Stimulated activated CD4-positive, alpha-beta T cell treated with anti-CD3 and anti-CD28 coated beads, Interleukin-4, amount 100 ng/mL, for 24 hours (primary cell): ENCODE data around the gene COL2A1.

ENCODE experiments used
- DNase-seq: peaks from one replicate; pipeline ENCODE4 v3.0.0-alpha.2; 2020

The COL2A1 gene

GRCh38 chr12:48004053-48004941, at the start of gene COL2A1:
Gene COL2A1, minus strand, starts transcription at chr12:48004476. Its CDS starts 155 bp downstream, at chr12:48004321.
- DNase-seq, result peak; percentile 15

DNA sequence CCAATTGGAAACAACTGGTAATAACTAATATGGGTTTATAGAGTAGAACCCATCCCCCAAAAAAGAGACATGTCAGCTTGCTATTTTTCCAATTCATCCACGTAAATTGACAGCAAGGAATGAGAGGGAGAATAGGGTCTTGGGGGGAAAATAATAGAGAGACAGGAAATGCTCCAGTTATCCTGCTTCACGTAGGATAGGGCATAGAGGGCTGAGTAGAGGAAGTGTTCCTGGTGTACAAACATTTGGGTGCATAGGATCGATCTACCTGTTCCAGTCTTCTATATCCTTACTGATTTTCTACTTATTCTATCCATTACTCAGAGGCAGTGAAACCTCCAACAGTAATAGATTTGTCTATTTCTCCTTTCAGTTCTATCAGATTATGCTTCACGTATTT, 49.6 kb upstream of the COL2A1 start:
- no peak for DNase-seq

GRCh38 chr12:48053122-48053521, 48.8 kb upstream of the COL2A1 start:
- DNase-seq, result no peak

GRCh38 chr12:48051681-48052080, 47.4 kb upstream of the COL2A1 start:
- no peak for DNase-seq

- no peak for DNase-seq
These were observed 45.9 kb upstream of the COL2A1 start for GRCh38 chr12:48050174-48050573.

DNA sequence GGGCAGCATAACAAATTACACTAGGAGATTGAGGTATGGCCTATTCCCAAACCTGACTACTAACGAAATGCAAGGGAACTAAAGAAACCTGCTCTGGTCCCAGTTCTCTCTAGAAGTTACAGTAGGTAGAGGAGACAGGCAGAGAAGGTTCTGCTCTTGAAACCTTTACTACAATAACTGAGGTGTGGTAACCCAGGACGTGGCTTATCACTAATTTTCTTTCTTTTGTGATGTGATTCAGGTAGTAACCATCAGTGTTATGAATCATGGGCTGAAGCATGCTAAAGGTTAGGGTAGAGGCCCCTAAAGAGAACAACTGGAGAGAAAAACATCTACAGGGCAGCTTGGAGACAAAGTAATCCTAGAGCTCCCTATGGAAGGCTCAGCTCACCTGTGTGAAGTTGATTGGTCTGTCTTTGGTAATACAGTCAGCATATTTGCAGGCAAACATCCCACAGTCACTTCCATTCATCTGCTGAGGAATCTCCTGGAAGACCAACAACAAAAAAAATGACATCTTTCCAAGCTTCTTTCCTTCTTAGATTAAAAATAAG, 41.8 kb upstream of the COL2A1 start:
- DNase-seq, result no peak

- no peak for DNase-seq
These were observed 41.0 kb upstream of the COL2A1 start for GRCh38 chr12:48045061-48045846.

- DNase-seq, result no peak
These were observed 40.1 kb upstream of the COL2A1 start for GRCh38 chr12:48044396-48044795.

DNA sequence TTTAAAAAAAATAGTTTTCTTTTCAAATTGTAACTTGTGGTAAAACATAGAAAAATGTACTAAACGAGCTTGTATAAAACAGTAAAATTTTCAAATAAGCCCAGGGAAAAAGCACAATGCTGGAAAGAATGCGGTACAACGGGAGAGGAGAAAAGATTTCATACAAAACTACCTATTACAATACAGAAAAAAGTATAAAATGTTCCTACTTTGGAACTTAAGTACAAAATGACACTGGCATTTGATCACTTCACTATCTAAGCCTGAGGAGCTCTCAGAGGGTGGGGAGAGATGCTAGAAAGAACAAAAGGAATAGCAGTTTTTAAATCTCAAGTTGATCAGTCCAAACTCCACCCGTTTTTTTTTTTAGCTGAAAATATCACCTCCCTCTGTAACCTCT, 39.5 kb upstream of the COL2A1 start:
- DNase-seq, result no peak

DNA sequence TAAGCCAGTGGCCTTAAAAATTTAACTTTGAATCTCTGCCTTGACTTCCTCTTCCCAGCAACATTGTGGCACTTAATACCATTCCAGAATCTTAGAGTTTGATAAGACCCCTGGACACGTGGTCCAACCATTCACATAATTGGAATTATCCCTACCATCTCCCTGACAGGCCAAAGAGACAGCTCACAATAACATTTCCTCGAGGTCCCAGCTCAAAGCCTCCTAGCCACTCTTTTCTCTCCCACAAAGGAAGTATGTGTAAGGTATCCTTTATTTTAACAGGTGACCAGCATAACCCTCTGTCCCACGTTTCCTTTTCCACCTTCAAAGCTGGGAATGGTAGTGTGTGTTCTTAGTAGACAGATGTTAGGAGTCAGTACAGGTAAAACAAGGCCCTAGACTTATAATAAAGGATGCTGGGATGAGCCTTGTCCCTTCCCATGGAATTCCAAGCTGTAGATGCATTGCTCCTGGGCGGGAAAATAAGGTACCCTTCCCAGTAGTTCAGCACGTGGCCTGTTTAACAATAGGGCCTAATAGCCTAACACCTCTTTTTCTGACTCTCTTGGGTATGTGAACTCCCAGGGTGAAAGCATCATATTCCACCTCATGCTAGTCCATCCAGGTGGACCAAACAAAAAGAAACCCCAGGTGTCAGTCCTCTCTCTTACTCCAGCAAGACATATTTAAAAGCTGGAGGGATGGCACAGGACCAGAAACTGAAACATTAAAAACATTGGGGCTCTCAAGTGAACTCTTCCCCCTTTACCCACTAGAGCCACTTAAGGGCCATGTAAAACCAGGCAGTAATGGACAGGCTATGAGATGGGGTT, 37.5 kb upstream of the COL2A1 start:
- DNase-seq, result no peak

GRCh38 chr12:48040354-48040753, 36.1 kb upstream of the COL2A1 start:
- no peak for DNase-seq

DNA sequence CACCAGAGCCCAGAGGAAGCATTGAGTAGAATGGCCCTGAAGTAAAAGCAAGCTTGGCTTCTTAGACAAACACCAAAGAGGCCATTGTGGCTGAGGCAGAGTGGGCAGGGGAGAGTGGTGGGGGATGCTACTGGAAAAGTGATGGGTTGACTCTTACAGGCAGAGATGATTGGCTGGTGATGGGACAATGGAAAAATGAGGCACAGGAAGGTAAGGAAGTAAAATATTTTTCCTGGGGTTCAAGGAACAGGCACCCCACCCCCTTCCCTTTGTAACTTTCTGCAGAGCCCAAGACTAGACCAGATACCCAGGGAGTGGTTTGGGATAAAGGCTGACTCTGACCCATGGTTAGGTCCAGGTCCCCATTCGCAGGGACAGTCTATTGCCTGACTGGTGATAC, 34.9 kb upstream of the COL2A1 start:
- no peak for DNase-seq

DNA sequence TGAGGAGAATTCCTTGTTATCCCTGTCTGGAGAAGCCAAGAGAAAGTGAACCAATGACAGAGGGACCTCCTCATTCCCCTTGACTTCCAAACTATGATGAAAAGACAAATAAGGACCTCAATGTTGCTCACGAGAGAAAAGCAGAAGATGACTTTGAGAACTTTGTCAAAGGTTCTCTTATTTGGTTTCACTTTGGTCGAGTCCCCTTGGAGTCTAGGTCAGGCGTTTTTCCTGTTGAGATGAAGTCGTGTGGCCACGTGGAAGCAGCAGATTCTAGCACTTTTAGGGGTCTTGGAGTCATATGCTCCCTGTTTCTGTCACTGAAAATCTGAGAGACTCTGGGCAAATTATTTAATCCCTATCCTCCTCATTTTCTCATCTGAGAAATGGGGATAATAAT, 33.8 kb upstream of the COL2A1 start:
- no peak for DNase-seq

GRCh38 chr12:48037267-48037915, 33.1 kb upstream of the COL2A1 start:
- no peak for DNase-seq

GRCh38 chr12:48036818-48037217, 32.5 kb upstream of the COL2A1 start:
- DNase-seq, result no peak

GRCh38 chr12:48034835-48035805, 30.8 kb upstream of the COL2A1 start:
- DNase-seq, result no peak

DNA sequence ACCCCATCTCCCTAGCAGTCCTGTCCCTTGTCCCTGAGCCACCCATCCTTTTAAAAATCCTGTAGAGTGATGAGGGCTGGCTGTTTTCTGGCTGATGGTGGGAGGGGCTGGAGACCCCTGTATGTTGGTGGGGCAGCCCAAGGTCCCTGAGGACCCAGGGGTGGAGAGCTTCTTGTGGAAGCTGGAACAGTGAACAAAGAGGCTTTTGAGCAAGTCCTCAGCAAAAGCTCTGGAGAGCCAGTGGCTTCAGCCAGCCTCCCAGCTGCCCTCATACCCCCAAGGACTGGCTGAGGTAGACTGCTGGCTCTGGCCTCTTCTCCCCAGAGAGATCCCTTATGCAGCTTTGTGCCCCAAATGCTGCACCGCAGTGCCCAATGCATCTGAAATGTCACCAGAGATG, 29.2 kb upstream of the COL2A1 start:
- DNase-seq, result no peak

DNA sequence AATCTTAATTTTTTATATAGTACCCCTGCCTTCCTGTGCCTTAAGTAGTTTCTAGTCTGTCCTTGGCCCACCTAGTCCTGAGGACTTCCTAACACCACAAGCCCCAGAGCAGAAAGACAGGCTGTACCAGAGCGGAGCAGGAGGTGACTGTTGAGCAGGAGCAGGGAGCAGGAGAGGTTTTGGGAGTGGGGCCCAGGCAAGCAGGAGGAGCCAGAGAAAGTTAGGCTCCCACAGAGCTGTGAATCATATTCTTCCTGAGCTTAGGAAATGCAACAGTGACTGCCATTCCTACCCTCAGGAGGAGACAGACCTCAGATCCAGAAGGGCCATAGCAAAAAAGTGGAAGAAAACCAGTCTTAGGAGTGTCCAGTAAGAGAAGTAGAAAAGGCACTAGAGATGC, 28.3 kb upstream of the COL2A1 start:
- no peak for DNase-seq

DNA sequence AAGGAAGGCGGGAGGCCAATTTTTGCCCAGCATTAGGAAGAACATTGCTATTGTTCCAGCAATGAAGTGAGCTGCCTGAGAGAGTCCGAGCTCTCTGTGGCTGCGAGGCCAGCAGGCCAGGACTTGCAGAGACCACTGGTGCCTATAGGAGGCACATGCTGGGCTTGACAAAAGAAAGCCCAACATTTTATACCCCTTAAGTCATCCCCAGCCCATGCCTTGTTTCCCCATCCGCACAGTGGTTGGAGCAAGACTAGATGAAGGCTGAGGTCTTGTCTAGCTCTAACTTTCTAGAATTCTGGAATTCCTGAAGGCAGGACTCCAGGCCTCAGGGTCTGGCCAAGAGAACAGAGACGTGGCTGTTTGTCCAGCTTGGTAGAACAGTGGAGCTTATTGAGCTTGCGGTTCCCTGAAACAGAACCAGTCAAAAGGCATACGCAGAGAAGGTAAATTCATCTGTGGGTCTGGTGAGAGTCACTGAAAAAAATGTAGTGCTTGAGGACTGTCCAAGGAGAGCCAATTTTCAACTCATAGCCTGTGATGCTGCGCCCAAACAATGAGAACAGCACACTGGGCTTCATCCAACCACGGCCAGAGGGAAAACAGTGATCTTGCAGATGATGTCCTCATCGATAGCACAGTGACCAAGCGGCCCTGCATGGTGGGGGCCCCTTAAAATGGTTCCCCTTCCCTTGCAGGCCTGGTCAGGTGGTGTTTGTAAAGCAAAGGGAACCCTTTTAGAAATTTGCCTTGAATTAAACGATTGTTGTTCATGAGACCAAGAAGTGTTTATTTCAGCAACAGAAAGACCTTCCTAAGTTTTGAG, 27.1 kb upstream of the COL2A1 start:
- DNase-seq, result no peak

DNA sequence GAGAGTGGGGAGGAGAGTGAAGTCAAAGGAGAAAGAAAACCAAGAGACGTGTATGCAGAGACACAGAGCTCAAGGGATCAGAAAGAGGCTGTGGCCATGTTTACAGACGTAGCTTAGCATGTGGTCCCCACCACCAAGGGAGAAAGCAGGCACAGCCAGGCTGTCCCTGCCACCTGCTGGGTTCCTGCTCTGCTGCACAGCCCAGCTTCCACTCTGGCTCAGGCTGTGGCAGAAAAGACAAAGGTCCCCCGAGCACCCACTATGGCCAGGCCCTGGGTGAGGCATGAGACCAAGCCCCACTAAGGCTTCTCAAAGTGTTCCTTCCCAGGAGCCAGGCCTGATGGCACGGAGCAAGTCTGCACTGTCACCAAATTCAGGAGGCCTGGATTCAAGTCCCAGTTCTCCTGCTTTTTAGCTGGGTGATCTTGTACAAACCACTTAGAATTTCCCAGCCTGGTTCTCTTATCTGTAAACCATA, 25.9 kb upstream of the COL2A1 start:
- no peak for DNase-seq
